Measurements from ENCODE around the gene DGCR8.

- no peak for TF ChIP-seq CTCF (conservative IDR thresholded peaks at IDR 0.05; ENCODE audit: low read depth, low read length)
- TF ChIP-seq BHLHE40 (IDR thresholded peaks at IDR 0.05; ENCODE audit: low read depth, low read length), result no peak
- no peak for TF ChIP-seq RFX5 (IDR thresholded peaks at IDR 0.05; ENCODE audit: low read depth, low read length)
- TF ChIP-seq ELK1 (IDR thresholded peaks at IDR 0.05; ENCODE audit: borderline replicate concordance, low read depth, low read length), result no peak
- no peak for TF ChIP-seq RCOR1 (IDR thresholded peaks at IDR 0.05; ENCODE audit: insufficient replicate concordance, low read length)
- no peak for TF ChIP-seq CHD1 (IDR thresholded peaks at IDR 0.05; ENCODE audit: low read depth, low read length)
- TF ChIP-seq POLR2A (IDR thresholded peaks at IDR 0.05; ENCODE audit: low read depth, low read length), result no peak
- no peak for TF ChIP-seq MAFK (IDR thresholded peaks at IDR 0.05; ENCODE audit: low read depth, low read length)
- TF ChIP-seq MXI1 (IDR thresholded peaks at IDR 0.05; ENCODE audit: borderline replicate concordance, low read depth, low read length), result no peak
- no peak for TF ChIP-seq CEBPB (IDR thresholded peaks at IDR 0.05; ENCODE audit: low read depth, low read length)
- no peak for TF ChIP-seq SMC3 (IDR thresholded peaks at IDR 0.05; ENCODE audit: low read depth, low read length)
These were observed 44.5 kb upstream of the DGCR8 start for GRCh38 chr22:20035375-20036083.
